Measurements from ENCODE around the gene GNAQ.
A peak's percentile ranks its signal among the peaks of the same experiment; 100 is the strongest.

GNAQ gene

DNA sequence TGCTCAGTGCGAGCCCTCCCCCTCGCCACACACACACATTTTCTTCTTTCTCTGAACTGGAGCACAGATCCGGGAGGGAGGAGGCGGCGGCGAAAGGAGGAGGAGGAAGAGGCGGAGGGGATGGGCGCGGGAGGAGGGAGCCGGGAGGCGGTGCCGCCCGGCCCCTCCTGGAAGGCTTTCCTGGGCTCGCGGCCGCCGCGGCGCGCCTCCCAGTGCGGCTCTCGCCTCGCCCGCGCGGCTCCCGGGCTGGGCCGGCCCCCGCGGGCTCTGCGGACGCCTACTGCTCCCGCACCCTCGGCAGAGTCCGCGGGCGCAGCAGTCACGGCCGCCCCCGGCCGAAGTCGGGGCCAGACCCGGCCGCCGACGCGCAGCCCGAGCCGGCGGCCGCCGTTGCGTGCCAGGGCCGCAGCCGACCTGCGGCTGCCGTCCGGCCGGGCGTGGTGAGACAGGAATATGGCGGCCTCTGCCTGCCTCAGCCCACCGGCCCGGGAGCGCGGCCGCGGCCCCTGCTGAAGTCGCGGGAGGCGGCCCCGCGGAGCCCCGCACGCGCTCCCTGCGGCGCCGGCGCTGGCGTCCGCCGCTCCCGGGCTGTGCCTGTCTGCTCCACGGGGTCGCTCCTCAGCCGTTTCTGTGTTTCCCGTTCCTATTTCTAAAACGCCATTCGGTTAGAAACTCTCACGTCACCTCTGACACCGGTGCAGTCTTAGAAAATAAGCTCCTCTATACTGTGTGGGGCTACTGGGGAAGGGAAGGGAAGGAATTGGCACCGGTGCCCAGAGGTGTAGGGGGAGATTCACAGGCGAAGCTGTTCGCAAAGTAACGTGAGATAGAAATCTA is 500 bp upstream of the GNAQ start:
- peak; percentile 83 for DNase-seq

- peak; percentile 6 to 11 for DNase-seq
These were observed 813 bp downstream of the GNAQ start for GRCh38 chr9:78030553-78031443.

DNA sequence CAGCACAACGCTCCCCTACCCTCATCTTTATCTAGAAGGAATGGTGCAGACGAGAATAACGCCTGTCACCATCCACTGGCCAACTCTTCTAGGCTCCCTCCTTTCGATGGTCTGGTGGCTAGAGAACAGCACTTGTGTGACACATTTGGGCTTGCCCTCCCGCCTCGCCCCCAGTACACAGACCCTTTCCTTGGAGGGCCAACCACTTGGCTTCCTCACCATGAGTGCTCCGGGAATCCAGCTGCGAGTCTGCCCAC is 1.4 kb downstream of the GNAQ start:
- peak in 1 of 2 experiments; percentile 11 for DNase-seq

DNA sequence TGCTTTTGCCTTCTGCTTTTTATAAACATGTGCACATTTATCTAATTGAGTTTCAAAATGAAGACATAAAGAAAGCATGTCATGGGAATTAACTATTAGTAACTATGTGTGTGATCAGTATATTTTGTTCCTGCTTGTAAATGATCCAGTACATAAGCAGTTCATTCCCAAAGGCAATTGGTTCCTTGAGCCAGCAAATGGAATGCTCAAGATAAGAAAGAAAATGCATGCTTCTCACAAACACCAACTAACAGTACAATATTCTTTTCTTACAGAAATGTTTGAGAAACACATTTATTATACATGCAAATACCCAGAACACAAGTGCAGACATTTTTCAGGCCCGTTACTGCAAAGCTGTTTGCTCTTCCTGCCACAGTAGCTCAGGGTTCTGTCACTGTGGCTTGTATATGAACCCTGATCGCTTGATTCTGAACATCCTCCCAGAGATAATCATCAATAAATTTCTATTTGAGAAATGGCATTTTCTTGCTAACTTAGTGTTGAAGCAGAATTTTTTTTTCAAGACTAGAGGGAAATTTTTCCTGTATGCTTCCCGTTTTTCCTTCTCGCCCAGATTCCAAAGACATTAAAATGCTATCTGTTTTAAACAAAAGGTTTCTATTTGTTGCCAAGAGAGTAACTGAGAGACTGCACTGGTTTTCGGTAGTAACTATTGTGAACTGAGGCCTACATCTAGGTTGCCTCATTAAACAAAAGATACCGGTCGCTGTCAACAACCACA is 1.9 kb downstream of the GNAQ start:
- no peak for DNase-seq

DNA sequence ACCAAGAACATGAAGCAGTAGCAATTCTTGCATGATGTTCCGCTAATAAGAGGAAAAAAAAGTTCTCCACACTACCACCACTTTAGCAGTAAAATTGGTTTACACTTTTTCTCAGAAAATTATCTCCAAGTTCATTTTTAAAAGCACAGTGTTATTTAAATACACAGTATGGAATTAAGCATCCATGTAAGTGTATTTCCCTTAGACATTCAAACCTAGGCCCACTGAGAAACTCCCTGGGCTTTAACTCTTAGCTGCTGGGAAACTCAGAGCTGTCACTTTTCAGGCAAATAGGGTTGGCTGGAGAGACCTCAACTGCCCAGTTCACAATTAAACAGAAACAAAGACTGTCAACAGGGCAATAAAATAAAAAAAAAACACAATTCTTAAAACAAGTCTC is 2.7 kb downstream of the GNAQ start:
- no peak for DNase-seq

DNA sequence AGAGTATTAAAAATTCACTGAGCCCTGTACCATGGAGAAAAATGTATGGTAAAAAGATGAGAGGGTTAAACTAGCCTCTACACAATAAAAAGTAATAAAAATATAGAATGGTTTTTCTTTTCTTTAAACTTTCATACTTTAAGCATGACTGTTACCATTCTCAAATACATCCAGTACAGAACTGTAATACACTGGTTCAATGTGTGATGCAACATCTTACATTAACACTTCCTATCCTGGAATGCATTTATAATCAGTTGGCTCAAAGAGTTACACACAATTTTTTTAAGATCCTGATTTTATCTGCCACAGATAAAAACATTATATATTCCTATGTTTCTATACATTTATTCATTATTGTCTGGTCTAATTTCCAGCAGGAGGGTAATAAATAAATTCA is 4.7 kb downstream of the GNAQ start:
- no peak for DNase-seq

GRCh38 chr9:78026416-78026815 is 5.2 kb downstream of the GNAQ start:
- DNase-seq, result no peak

- no peak for DNase-seq
These were observed 6.4 kb downstream of the GNAQ start for GRCh38 chr9:78025186-78025585.

GRCh38 chr9:78023003-78023741 is 8.4 kb downstream of the GNAQ start:
- DNase-seq, result no peak

GRCh38 chr9:78021697-78022096 is 9.9 kb downstream of the GNAQ start:
- DNase-seq, result no peak

- no peak for DNase-seq
These were observed 14.4 kb downstream of the GNAQ start for GRCh38 chr9:78017190-78017693.

DNA sequence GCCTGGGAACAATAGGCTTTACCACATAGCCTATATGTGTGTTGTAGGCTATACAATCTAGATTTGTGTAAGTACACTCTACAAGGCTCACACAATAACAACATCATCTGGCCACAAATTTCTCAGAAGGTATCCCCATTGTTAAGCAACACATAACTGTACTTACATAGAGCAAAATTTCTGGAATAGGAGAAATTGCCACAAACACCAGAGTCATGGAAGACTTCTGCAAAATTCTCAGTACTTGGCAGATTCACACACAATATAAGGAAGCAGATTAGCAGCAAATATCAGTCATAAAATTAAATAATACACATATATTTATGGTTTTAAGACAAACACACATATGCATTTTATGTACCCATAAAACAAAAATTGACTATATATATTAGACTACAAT is 16.4 kb downstream of the GNAQ start:
- DNase-seq, result no peak

- DNase-seq, result no peak
These were observed 16.8 kb downstream of the GNAQ start for GRCh38 chr9:78014776-78015175.

GRCh38 chr9:78013934-78014333 is 17.7 kb downstream of the GNAQ start:
- DNase-seq, result no peak

GRCh38 chr9:78011049-78011448 is 20.6 kb downstream of the GNAQ start:
- no peak for DNase-seq

DNA sequence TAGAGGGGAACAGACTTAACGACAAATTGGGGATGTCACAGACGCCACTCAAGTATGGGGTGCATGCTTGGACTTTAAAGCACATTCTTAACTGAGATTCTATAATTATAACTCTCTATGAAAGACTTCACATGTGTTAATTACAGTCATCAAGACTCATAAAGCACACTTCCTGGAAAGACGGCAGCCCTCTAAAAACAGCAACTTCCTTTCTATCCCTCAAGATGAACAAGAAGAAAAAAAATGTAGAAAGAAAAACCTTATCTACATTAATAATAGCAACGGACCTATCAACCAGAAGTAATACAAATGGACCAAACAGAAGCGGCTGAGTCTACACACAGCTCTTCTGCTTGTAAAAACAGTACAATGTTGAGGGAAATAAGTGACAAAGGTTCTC is 21.2 kb downstream of the GNAQ start:
- DNase-seq, result no peak

- no peak for DNase-seq
These were observed 22.4 kb downstream of the GNAQ start for GRCh38 chr9:78009186-78009585.

DNA sequence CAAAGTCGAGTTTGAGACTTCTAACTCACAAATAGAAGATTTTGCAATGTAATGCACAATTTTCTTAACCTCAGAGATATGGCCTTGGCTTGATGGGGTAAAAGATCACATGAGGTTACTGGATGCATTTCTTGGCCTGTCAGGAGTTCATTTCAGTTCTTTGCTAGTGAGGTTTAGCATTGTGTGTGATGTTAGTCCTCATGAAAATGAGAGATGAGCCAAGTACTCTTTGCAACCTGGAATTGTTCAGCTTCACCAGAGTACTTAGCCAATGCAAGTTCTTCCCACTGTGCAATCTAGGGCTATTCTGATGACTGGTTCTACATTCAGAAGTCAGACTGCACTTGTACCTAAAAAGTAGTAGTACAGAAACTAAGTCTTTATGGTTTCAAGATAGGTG is 24.9 kb downstream of the GNAQ start:
- DNase-seq, result no peak

DNA sequence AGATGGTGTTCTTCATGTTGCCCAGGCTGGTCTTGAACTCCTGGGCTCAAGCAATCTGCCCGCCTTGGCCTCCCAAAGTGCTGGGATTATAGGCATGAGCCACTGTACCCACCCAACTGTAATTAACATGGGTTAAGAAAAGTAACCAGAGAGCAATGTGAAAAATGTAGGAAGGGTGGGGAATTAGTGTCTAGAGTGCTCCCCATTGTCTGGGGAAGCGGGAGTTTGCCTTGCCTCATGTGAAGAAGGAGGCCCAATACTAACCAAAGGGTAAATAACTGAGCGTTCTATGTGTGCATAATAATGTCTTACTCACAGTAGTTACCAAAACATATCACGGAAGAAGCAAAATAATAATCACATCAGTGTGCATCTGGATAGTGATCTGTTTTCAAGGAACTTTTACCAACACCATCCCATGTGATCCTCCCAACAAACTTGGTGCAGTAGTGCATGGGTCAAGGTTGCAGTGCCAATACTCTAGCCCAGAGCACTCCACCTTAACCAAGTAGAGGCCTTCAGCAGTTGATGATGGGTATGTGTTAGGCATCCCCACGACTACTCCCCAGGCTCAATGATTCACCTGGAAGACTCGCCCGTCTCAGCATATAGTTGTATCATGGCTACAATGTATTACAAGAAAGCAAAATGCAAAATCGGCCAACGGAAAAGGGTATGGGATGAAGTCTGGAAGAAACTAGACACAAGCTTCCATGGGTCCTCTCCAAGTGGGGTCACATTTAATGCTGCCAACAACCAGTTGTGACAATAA is 26.2 kb downstream of the GNAQ start:
- DNase-seq, result no peak

GRCh38 chr9:78004478-78005229 is 27.0 kb downstream of the GNAQ start:
- DNase-seq, result no peak

DNA sequence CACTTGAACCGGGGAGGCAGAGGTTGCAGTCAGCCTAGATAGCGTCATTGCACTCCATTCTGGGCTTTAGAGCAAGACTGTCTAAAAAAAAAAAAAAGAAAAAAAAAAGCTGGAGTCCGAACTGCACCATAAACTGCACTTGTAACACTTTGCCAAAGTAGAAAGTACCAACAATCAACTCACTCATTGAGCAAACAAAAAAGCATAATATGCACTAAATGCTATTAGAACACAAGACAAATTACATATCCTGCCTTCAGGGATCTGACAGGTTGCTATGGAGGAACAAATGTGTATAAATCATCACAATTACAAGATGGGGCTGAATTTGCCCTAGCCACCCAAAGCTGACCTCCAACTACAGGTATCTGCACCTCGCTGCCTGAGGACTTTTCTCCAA is 27.9 kb downstream of the GNAQ start:
- DNase-seq, result no peak

Data from NCI-H1930 (cell line).